PC-3 (cell line): Measurements from ENCODE around the gene ADARB2. TPM values are rescaled to one million over a fixed set of nuclear protein-coding genes. Genes with fewer than 3 reads are reported as not detected.

Experiments used
- ATAC-seq: fragments of 200-7000 bp; cut with Tn5 transposase; 2 replicates; pipeline ENCODE4 v1.9.1; 2020; ENCODE audit warnings: mild to moderate bottlenecking, moderate library complexity
- BruUV-seq: library from RNA; stranded (reverse); fragments of 400-500 nt; replicated peaks from 2 replicates; lab custom pipeline; 2021; lab: Mats Ljungman, UMichigan
- CTCF ChIA-PET: fragments of 300-600 bp; sonication (Branson Sonifier 250); formaldehyde crosslinking; loops from one replicate; lab custom pipeline; 2022; ENCODE audit warnings: antibody characterized with exemption; lab: Charles Lee
- POLR2A ChIA-PET: fragments of 300-600 bp; sonication (Branson Sonifier 250); formaldehyde crosslinking; loops from one replicate; lab custom pipeline; 2022; ENCODE audit warnings: antibody characterized with exemption; ENCODE audit not compliant: unreplicated experiment; lab: Charles Lee
- DNase-seq: peaks from one replicate; pipeline ENCODE4 v3.0.0-alpha.2; 2015
- H2AFZ ChIP-seq: fragments of 300-600 bp; sonication (generic); 2 replicates; pipeline ENCODE4 v1.6.0; 2016; ENCODE audit warnings: antibody characterized with exemption, low read length
- H3F3A ChIP-seq: fragments of 300-600 bp; sonication (generic); one replicate; pipeline ENCODE4 v1.6.0; 2017; ENCODE audit warnings: antibody characterized with exemption, low read length, control low read depth, mild to moderate bottlenecking; ENCODE audit not compliant: unreplicated experiment
- H3K27ac ChIP-seq: fragments of 300-600 bp; sonication (generic); 2 replicates; pipeline ENCODE4 v1.5.1; 2016; ENCODE audit warnings: mild to moderate bottlenecking, low read length
- H3K27me3 ChIP-seq: fragments of 300-600 bp; sonication (generic); 2 replicates; pipeline ENCODE4 v1.6.1; 2016; ENCODE audit warnings: low read length, mixed read lengths
- H3K36me3 ChIP-seq: fragments of 300-600 bp; sonication (generic); 2 replicates; pipeline ENCODE4 v1.6.1; 2016; ENCODE audit warnings: low read depth, mixed run types, low read length, mixed read lengths
- H3K4me1 ChIP-seq: fragments of 300-600 bp; sonication (generic); 2 replicates; pipeline ENCODE4 v1.5.1; 2016; ENCODE audit warnings: low read length; ENCODE audit not compliant: insufficient read depth
- H3K4me2 ChIP-seq: fragments of 300-600 bp; sonication (generic); 2 replicates; pipeline ENCODE4 v1.6.0; 2016; ENCODE audit warnings: low read length
- H3K4me3 ChIP-seq: fragments of 300-600 bp; sonication (generic); 2 replicates; pipeline ENCODE4 v1.5.1; 2016; ENCODE audit warnings: mild to moderate bottlenecking, low read length, mixed read lengths
- H3K79me2 ChIP-seq: fragments of 300-600 bp; sonication (generic); 2 replicates; pipeline ENCODE4 v1.6.1; 2017; ENCODE audit warnings: low read length, mixed read lengths
- H3K9ac ChIP-seq: fragments of 300-600 bp; sonication (generic); 2 replicates; pipeline ENCODE4 v1.6.0; 2016; ENCODE audit warnings: mild to moderate bottlenecking, low read length
- H3K9me2 ChIP-seq: fragments of 300-600 bp; sonication (generic); replicated peaks from 2 replicates; pipeline ENCODE4 v1.6.1; 2016; ENCODE audit warnings: mixed run types, low read length, mixed read lengths
- H3K9me3 ChIP-seq: fragments of 300-600 bp; sonication (generic); 2 replicates; pipeline ENCODE4 v1.6.1; 2016; ENCODE audit warnings: low read length, mixed read lengths
- H4K20me1 ChIP-seq: fragments of 300-600 bp; sonication (generic); 2 replicates; pipeline ENCODE4 v1.6.1; 2016; ENCODE audit warnings: low read length, mixed read lengths
- EZH2 ChIP-seq: fragments of 300-600 bp; sonication (generic); IDR thresholded peaks from one replicate; pipeline ENCODE4 v1.6.1; 2017; ENCODE audit warnings: antibody characterized with exemption, mild to moderate bottlenecking, low read length; ENCODE audit not compliant: unreplicated experiment
- EZH2phosphoT487 ChIP-seq: fragments of 300-600 bp; sonication (generic); IDR thresholded peaks from 2 replicates; pipeline ENCODE4 v1.6.1; 2018; ENCODE audit warnings: mild to moderate bottlenecking, antibody characterized with exemption, low read length, borderline replicate concordance
- intact Hi-C: fragments of 100-400 bp; cut with micrococcal nuclease; formaldehyde crosslinking; loops from 2 replicates; pipeline ENCODE4 v1.9.0; 2023
- total RNA-seq: library from RNA; depleted of rRNA; stranded (reverse); fragments of >200 nt; gene quantifications from 2 replicates; pipeline ENCODE4 v1.2.3, GENCODE V29; 2014
- TF ChIP-seq, protein P1 (sequence below): fragments of 300-600 bp; sonication (generic); conservative IDR thresholded peaks from 2 replicates; pipeline ENCODE4 v1.5.1; 2017; ENCODE audit warnings: antibody characterized with exemption, low read depth, mild to moderate bottlenecking, low read length

Gene ADARB2
- total RNA-seq, 1 experiment from 2014 or later = not detected

DNA sequence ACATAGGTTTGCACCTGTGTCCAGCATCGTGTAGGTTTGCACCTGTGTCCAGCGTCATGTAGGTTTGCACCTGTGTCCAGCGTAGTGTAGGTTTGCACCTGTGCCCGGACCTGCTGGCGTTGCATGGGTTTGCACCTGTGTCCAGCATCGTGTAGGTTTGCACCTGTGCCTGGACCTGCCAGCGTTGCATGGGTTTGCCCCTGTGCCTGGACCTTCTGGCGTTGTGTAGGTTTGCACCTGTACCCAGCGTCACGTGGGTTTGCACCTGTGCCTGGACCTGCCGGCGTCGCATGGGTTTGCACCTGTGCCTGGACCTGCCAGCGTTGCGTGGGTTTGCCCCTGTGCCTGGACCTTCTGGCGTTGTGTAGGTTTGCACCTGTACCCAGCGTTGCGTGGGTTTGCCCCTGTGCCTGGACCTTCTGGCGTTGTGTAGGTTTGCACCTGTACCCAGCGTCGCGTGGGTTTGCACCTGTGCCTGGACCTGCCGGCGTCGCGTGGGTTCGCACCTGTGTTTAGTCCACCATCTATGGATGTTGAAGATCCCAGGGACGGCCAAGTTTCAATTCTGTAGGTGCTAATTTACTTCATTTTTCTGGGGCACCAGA lies 523.2 kb downstream of the ADARB2 start:
- CTCF ChIA-PET = no interaction called here
- Histone ChIP-seq H3F3A (no peaks in the 10 kb centered on the region), H3K27me3 (no peaks in the 10 kb centered on the region), H3K36me3 (no peaks in the 10 kb centered on the region), H3K4me3 (no peak overlapping the region), H3K4me1 (no peaks in the 10 kb centered on the region), H3K79me2 (no peaks in the 10 kb centered on the region), H4K20me1 (no peaks in the 10 kb centered on the region), H3K27ac (no peak overlapping the region), H3K4me2 (no peak overlapping the region), H3K9me3 (no peaks in the 10 kb centered on the region), H3K9ac (no peak overlapping the region), H2AFZ (no peak overlapping the region), H3K9me2 (no peaks in the 10 kb centered on the region)
- DNase-seq (no peak), ATAC-seq (no peak)
- BruUV-seq = no TSS peak
- intact Hi-C loops = no loop called here
- TF ChIP-seq EZH2phosphoT487 = no peak
- TF ChIP-seq EZH2 = no peak
- TF ChIP-seq, protein P1, sequence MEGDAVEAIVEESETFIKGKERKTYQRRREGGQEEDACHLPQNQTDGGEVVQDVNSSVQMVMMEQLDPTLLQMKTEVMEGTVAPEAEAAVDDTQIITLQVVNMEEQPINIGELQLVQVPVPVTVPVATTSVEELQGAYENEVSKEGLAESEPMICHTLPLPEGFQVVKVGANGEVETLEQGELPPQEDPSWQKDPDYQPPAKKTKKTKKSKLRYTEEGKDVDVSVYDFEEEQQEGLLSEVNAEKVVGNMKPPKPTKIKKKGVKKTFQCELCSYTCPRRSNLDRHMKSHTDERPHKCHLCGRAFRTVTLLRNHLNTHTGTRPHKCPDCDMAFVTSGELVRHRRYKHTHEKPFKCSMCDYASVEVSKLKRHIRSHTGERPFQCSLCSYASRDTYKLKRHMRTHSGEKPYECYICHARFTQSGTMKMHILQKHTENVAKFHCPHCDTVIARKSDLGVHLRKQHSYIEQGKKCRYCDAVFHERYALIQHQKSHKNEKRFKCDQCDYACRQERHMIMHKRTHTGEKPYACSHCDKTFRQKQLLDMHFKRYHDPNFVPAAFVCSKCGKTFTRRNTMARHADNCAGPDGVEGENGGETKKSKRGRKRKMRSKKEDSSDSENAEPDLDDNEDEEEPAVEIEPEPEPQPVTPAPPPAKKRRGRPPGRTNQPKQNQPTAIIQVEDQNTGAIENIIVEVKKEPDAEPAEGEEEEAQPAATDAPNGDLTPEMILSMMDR = no peak
- POLR2A ChIA-PET = no interaction called here

DNA sequence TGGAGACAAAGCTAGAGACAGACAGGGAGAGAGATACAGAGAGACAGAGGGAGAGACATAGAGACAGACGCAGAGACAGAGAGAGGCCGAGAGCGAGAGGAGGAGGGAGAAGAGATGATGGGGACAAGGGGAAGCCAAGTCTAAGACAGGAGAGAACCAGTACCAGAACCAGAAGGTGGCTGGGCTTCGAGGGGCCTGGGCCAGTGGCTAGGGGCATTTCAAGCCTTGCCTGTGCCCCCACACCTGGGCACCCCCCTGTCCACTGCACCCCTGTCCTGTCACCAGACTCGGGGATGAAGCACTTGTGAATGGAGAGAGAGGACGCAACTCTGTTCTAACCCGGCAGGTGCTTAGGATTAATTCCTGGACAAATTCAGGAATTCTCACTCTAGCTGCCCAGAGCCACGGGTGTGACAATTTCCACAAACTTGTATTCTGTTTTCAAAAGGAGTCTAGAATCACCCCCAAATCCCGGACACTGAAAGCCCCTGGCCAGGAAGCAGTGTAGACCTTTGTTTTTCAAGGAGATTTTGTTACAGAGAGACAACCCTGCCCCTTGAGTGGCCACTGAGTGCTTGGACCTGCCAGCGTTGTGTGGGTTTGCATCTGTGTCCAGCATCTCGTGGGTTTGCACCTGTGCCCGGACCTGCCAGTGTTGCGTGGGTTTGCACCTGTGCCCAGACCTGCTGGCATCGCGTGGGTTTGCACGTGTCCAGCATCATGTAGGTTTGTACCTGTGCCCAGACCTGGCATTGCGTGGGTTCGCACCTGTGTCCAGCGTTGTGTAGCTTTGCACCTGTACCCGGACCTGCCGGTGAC lies 523.9 kb downstream of the ADARB2 start:
- H3K79me2 ChIP-seq = no peaks in the 10 kb centered on the region
- H3K4me2 ChIP-seq = no peak overlapping the region
- ChIA-PET CTCF (no interaction called here), POLR2A (no interaction called here)
- no peaks in the 10 kb centered on the region for H3K4me1 ChIP-seq
- TF ChIP-seq EZH2phosphoT487 (no peak), EZH2 (no peak)
- TF ChIP-seq, protein P1 = no peak
- no peaks in the 10 kb centered on the region for H3K36me3 ChIP-seq
- H3F3A ChIP-seq = no peaks in the 10 kb centered on the region
- no peak overlapping the region for H3K4me3 ChIP-seq
- BruUV-seq = no TSS peak
- no peaks in the 10 kb centered on the region for H3K27me3 ChIP-seq
- no peaks in the 10 kb centered on the region for H3K9me2 ChIP-seq
- H3K9ac ChIP-seq = no peak overlapping the region
- DNase-seq (no peak), ATAC-seq (no peak)
- intact Hi-C loops = no loop called here
- H3K27ac ChIP-seq = no peak overlapping the region
- no peaks in the 10 kb centered on the region for H4K20me1 ChIP-seq
- no peaks in the 10 kb centered on the region for H3K9me3 ChIP-seq
- H2AFZ ChIP-seq = no peak overlapping the region

DNA sequence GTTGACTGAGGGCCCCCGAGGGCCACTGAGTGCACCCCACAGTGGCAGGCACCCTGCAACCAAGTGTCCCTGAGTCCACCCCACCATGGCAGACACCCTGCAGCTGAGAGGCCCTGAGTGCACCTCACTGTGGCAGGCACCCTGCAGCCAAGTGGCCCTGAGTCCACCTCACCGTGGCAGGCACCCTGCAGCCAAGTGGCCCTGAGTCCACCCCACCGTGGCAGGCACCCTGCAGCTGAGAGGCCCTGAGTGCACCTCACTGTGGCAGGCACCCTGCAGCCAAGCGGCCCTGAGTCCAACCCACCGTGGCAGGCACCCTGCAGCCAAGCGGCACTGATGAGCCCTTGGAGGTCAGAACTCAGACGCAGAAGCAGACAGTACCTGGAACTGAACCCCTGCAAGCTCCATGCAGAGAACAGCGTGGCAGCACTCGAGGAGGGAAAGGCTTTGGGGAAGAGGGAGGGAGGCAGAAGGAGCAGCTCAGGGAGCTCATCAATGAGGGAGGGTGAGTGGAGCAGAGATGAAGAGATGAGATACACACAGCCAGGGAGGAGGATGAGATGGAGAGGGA lies 524.7 kb downstream of the ADARB2 start:
- H3K27me3 ChIP-seq = no peaks in the 10 kb centered on the region
- POLR2A ChIA-PET = no interaction called here
- no peaks in the 10 kb centered on the region for H4K20me1 ChIP-seq

More for the DNA sequence above, 524.7 kb downstream of the ADARB2 start:
- DNase-seq = no peak
- Histone ChIP-seq H3K4me3 (no peak overlapping the region), H3K4me2 (no peak overlapping the region), H3K9me3 (no peaks in the 10 kb centered on the region), H3K36me3 (no peaks in the 10 kb centered on the region), H3K9me2 (no peaks in the 10 kb centered on the region), H3K79me2 (no peaks in the 10 kb centered on the region), H2AFZ (no peak overlapping the region), H3K9ac (no peak overlapping the region), H3K27ac (no peak overlapping the region), H3F3A (no peaks in the 10 kb centered on the region), H3K4me1 (no peaks in the 10 kb centered on the region)
- no peak for ATAC-seq
- intact Hi-C loops = no loop called here
- CTCF ChIA-PET = no interaction called here
- BruUV-seq = no TSS peak
- TF ChIP-seq, protein P1 = no peak
- TF ChIP-seq EZH2phosphoT487 (no peak), EZH2 (no peak)
